ENCODE measurements around the gene COPZ2.

DNA sequence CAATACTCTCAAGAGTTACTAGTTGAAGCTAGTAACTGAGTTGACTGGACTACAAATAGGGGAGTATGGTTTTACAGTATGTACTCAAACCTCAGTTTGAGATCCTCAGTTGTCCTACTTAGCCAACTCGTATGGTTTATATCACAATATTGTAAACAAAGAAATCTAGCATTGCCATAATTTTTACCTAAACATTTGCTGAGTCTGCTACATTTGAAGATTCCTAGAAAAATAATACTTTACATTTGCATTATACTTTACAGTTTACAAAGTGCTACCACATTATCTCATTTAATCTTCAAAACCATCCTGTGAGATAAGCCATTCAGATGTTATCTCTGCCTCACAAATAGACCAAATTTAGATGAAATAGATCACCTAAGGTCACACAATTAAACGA lies 47.3 kb upstream of the COPZ2 start:
- TF ChIP-seq, protein P1, sequence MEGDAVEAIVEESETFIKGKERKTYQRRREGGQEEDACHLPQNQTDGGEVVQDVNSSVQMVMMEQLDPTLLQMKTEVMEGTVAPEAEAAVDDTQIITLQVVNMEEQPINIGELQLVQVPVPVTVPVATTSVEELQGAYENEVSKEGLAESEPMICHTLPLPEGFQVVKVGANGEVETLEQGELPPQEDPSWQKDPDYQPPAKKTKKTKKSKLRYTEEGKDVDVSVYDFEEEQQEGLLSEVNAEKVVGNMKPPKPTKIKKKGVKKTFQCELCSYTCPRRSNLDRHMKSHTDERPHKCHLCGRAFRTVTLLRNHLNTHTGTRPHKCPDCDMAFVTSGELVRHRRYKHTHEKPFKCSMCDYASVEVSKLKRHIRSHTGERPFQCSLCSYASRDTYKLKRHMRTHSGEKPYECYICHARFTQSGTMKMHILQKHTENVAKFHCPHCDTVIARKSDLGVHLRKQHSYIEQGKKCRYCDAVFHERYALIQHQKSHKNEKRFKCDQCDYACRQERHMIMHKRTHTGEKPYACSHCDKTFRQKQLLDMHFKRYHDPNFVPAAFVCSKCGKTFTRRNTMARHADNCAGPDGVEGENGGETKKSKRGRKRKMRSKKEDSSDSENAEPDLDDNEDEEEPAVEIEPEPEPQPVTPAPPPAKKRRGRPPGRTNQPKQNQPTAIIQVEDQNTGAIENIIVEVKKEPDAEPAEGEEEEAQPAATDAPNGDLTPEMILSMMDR (conservative IDR thresholded peaks at IDR 0.05; ENCODE audit: low read depth, low read length), result no peak
- TF ChIP-seq EZH2 (IDR thresholded peaks at IDR 0.05; ENCODE audit: low read length, unreplicated experiment), result no peak
